Thyroid gland (tissue), 4 donors: ENCODE measurements around the gene C3orf70.

Source experiments
- POLR2A ChIP-seq, 2 donors: fragments of 450-650 bp; IDR thresholded peaks; one replicate each; pipeline ENCODE4 v1.6.1; 2017; ENCODE audit warnings: antibody characterized with exemption in 2 of 2, mild to moderate bottlenecking in 2 of 2, moderate library complexity in 1 of 2
- TF ChIP-seq, protein P1 (sequence below), 6 experiments: fragments of 200-600 bp in 3 of 6; fragments of 450-650 bp in 3 of 6; sonication (generic) in 3 of 6; IDR thresholded peaks; one replicate each; pipeline ENCODE4 v1.5.1; 2016 to 2019; ENCODE audit warnings: antibody characterized with exemption in 6 of 6, mild to moderate bottlenecking in 2 of 6, inconsistent platforms in 1 of 6, moderate library complexity in 1 of 6

GRCh38 chr3:185041540-185041939 is 111.3 kb downstream of the C3orf70 start:
- TF ChIP-seq, protein P1, sequence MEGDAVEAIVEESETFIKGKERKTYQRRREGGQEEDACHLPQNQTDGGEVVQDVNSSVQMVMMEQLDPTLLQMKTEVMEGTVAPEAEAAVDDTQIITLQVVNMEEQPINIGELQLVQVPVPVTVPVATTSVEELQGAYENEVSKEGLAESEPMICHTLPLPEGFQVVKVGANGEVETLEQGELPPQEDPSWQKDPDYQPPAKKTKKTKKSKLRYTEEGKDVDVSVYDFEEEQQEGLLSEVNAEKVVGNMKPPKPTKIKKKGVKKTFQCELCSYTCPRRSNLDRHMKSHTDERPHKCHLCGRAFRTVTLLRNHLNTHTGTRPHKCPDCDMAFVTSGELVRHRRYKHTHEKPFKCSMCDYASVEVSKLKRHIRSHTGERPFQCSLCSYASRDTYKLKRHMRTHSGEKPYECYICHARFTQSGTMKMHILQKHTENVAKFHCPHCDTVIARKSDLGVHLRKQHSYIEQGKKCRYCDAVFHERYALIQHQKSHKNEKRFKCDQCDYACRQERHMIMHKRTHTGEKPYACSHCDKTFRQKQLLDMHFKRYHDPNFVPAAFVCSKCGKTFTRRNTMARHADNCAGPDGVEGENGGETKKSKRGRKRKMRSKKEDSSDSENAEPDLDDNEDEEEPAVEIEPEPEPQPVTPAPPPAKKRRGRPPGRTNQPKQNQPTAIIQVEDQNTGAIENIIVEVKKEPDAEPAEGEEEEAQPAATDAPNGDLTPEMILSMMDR (IDR thresholded peaks at IDR 0.05), result no peak
- TF ChIP-seq POLR2A (IDR thresholded peaks at IDR 0.05), result no peak
